SK-N-SH treated with all-trans-retinoic acid at 6 μM for 48 hours (cell line): ENCODE measurements around the gene NPLOC4.

ENCODE experiments used
- ARNTL ChIP-seq: fragments of 450-650 bp; formaldehyde crosslinking; IDR thresholded peaks from 2 replicates; pipeline ENCODE4 v1.5.0; 2020; ENCODE audit warnings: low read depth, mild to moderate bottlenecking, moderate library complexity, borderline replicate concordance
- PPARA ChIP-seq: fragments of 250-450 bp; sonication (Bioruptor Pico); IDR thresholded peaks from 2 replicates; pipeline ENCODE4 v1.5.0; 2020; ENCODE audit warnings: mild to moderate bottlenecking, borderline replicate concordance
- SNAI2 ChIP-seq: fragments of 250-450 bp; sonication (Bioruptor Pico); IDR thresholded peaks from 2 replicates; pipeline ENCODE4 v1.5.0; 2020; ENCODE audit warnings: mild to moderate bottlenecking, moderate library complexity
- ZFP3 ChIP-seq: fragments of 250-450 bp; sonication (Bioruptor Pico); IDR thresholded peaks from 2 replicates; pipeline ENCODE4 v1.5.0; 2020; ENCODE audit warnings: mild to moderate bottlenecking, moderate library complexity
- ZNF565 ChIP-seq: fragments of 450-650 bp; formaldehyde crosslinking; conservative IDR thresholded peaks from 2 replicates; pipeline ENCODE4 v1.5.0; 2020; ENCODE audit warnings: low read depth, mild to moderate bottlenecking, moderate library complexity
- ZNF70 ChIP-seq: fragments of 450-650 bp; formaldehyde crosslinking; IDR thresholded peaks from 2 replicates; pipeline ENCODE4 v1.5.0; 2020; ENCODE audit warnings: mild to moderate bottlenecking, moderate library complexity
- TF ChIP-seq, protein P1 (sequence below): fragments of 250-450 bp; sonication (Bioruptor Pico); IDR thresholded peaks from 2 replicates; pipeline ENCODE4 v1.5.1; 2020; ENCODE audit warnings: low read depth, mild to moderate bottlenecking, moderate library complexity

DNA sequence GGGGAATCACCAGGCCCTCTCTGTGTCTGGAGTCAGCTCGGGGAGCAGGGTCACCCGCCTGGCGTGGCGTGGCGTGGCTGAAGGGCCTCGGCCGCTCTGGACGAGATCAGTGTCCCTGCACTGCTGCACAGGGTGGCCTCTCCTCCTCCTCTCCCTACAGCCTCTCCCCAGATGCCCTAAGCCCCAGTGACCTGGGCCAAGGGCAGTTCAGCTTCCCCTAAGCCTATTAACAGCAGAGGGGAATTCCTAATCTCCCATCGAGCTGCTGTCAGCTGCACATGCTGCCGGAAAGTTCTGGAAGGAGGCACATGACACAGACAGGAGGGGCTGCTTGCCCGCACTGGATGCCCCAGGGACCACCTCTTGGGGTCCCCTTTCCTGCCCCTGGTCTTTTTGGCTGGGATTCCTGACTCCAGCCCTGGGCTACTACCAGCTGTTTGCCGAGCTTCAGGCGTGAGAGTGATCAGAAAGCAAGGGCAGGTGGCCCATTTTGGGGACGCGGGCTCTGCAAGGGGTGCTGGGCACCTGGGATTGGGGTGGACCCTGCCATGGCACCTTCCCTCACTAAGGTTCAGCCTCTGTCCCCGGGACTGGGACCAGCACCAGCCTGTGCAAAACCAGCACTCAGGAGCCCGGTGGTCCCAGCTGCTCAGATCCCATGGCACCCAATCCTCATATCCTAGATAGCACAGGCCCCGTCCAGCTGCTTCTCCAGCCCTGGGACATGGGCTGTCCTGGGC is 18.6 kb upstream of the NPLOC4 start:
- TF ChIP-seq ZNF565 (CRISPR knock-in tag) (no peak), SNAI2 (CRISPR knock-in tag) (no peak), ARNTL (CRISPR knock-in tag) (no peak), PPARA (CRISPR knock-in tag) (no peak), ZFP3 (no peak), ZNF70 (CRISPR knock-in tag) (no peak)
- TF ChIP-seq, protein P1, sequence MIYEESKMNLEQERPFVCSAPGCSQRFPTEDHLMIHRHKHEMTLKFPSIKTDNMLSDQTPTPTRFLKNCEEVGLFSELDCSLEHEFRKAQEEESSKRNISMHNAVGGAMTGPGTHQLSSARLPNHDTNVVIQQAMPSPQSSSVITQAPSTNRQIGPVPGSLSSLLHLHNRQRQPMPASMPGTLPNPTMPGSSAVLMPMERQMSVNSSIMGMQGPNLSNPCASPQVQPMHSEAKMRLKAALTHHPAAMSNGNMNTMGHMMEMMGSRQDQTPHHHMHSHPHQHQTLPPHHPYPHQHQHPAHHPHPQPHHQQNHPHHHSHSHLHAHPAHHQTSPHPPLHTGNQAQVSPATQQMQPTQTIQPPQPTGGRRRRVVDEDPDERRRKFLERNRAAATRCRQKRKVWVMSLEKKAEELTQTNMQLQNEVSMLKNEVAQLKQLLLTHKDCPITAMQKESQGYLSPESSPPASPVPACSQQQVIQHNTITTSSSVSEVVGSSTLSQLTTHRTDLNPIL (CRISPR knock-in tag) = no peak
